AG09319 (cell line): ENCODE measurements around the gene LAIR1.
"Not testable (repeated sequence)": the region's sequence is repeated elsewhere in the genome, so short reads cannot be mapped to it uniquely, and the experiment has no call there.

Experiments used
- DNase-seq: peaks from one replicate; pipeline ENCODE4 v3.0.0-alpha.2; 2010; ENCODE audit warnings: low read depth; ENCODE audit errors: extremely low read depth
- CTCF ChIP-seq: IDR thresholded peaks from 2 replicates; pipeline ENCODE4 v1.5.1; 2011; ENCODE audit warnings: low read depth, mild to moderate bottlenecking, inconsistent platforms, low read length, moderate library complexity

Gene LAIR1

GRCh38 chr19:54332149-54332548 lies 32.6 kb downstream of the LAIR1 start:
- DNase-seq = no peak
- no peak for TF ChIP-seq CTCF

- no peak for DNase-seq
- no peak for TF ChIP-seq CTCF
Measured at GRCh38 chr19:54331626-54332025, 33.1 kb downstream of the LAIR1 start.

GRCh38 chr19:54329476-54330165 lies 35.1 kb downstream of the LAIR1 start:
- no peak for DNase-seq
- no peak for TF ChIP-seq CTCF

GRCh38 chr19:54328781-54329180 lies 36.0 kb downstream of the LAIR1 start:
- DNase-seq = not testable (repeated sequence)

- no peak for TF ChIP-seq CTCF
- DNase-seq = no peak
Measured at GRCh38 chr19:54325631-54326030, 39.1 kb downstream of the LAIR1 start.

- no peak for DNase-seq
- peak; percentile 68 for TF ChIP-seq CTCF
Measured at GRCh38 chr19:54325194-54325621, 39.5 kb downstream of the LAIR1 start.

- no peak for DNase-seq
- no peak for TF ChIP-seq CTCF
Measured at GRCh38 chr19:54324071-54324470, 40.7 kb downstream of the LAIR1 start.

- DNase-seq = not testable (repeated sequence)
Measured at GRCh38 chr19:54322934-54323333, 41.8 kb downstream of the LAIR1 start.

GRCh38 chr19:54322295-54322694 lies 42.4 kb downstream of the LAIR1 start:
- not testable (repeated sequence) for DNase-seq
